DND-41 (cell line): ENCODE measurements around the gene CCND1.
"Not testable (repeated sequence)": the region's sequence is repeated elsewhere in the genome, so short reads cannot be mapped to it uniquely, and the experiment has no call there.

Experiments used
- ATAC-seq: fragments of 200-7000 bp; cut with Tn5 transposase; 3 replicates; pipeline ENCODE4 v1.9.1; 2021; ENCODE audit warnings: low read depth; ENCODE audit not compliant: insufficient read depth
- DNase-seq: peaks from one replicate; pipeline ENCODE4 v3.0.0-alpha.2; 2020
- H2AFZ ChIP-seq: 2 replicates; pipeline ENCODE4 v1.6.0; 2012; ENCODE audit warnings: low read depth, low read length
- H3K27ac ChIP-seq: 2 replicates; pipeline ENCODE4 v1.5.1; 2012; ENCODE audit warnings: low read length, inconsistent platforms
- H3K27me3 ChIP-seq: fragments of 200-600 bp; sonication (generic); 2 replicates; pipeline ENCODE4 v1.6.0; 2012; ENCODE audit warnings: low read length, mild to moderate bottlenecking, inconsistent platforms; ENCODE audit not compliant: insufficient read depth, poor library complexity
- H3K36me3 ChIP-seq: 2 replicates; pipeline ENCODE4 v1.5.1; 2012; ENCODE audit warnings: low read length, inconsistent platforms; ENCODE audit not compliant: insufficient read depth
- H3K4me1 ChIP-seq: 2 replicates; pipeline ENCODE4 v1.5.1; 2012; ENCODE audit warnings: mild to moderate bottlenecking, low read length; ENCODE audit not compliant: insufficient read depth
- H3K4me2 ChIP-seq: 2 replicates; pipeline ENCODE4 v1.6.0; 2012; ENCODE audit warnings: mild to moderate bottlenecking, moderate library complexity, low read length, inconsistent platforms; ENCODE audit not compliant: insufficient read depth
- H3K4me3 ChIP-seq, 2 experiments: fragments of 200-600 bp in 1 of 2; shearing (Covaris generic) in 1 of 2; 2 replicates each; pipeline ENCODE4 v1.5.1; 2012 to 2016; ENCODE audit warnings: inconsistent platforms in 2 of 2, low read length in 2 of 2, mild to moderate bottlenecking in 2 of 2, low read depth in 1 of 2, moderate library complexity in 1 of 2
- H3K79me2 ChIP-seq: 2 replicates; pipeline ENCODE4 v1.6.0; 2012; ENCODE audit warnings: low read length, inconsistent platforms; ENCODE audit not compliant: insufficient read depth
- H3K9ac ChIP-seq: 2 replicates; pipeline ENCODE4 v1.6.0; 2012; ENCODE audit warnings: low read depth, mild to moderate bottlenecking, inconsistent platforms, low read length, moderate library complexity
- H3K9me3 ChIP-seq: 2 replicates; pipeline ENCODE4 v1.5.1; 2012; ENCODE audit warnings: low read length, moderate library complexity, mild to moderate bottlenecking, inconsistent platforms; ENCODE audit not compliant: insufficient read depth, severe bottlenecking
- H4K20me1 ChIP-seq: 2 replicates; pipeline ENCODE4 v1.6.0; 2012; ENCODE audit warnings: low read length; ENCODE audit not compliant: insufficient read depth
- CTCF ChIP-seq: IDR thresholded peaks from 2 replicates; pipeline ENCODE4 v1.5.1; 2012; ENCODE audit warnings: borderline replicate concordance, low read length, moderate library complexity, mild to moderate bottlenecking; ENCODE audit not compliant: poor library complexity, severe bottlenecking; ENCODE audit errors: extremely low read depth
- EZH2 ChIP-seq: IDR thresholded peaks from 3 replicates; pipeline ENCODE4 v1.6.1; 2012; ENCODE audit warnings: borderline replicate concordance, low read depth, mild to moderate bottlenecking, moderate library complexity, low read length, inconsistent platforms; ENCODE audit not compliant: severe bottlenecking

The CCND1 gene

GRCh38 chr11:69618237-69618636 is 22.7 kb upstream of the CCND1 start:
- H3K79me2 ChIP-seq, result no peaks in the 10 kb centered on the region
- H3K27me3 ChIP-seq, result no peaks in the 10 kb centered on the region
- DNase-seq (no peak), ATAC-seq (no peak)
- no peak overlapping the region for H3K9ac ChIP-seq
- H3K27ac ChIP-seq, result no peak overlapping the region
- no peak overlapping the region for H3K4me3 ChIP-seq
- no peak overlapping the region for H2AFZ ChIP-seq
- H3K4me2 ChIP-seq, result no peak overlapping the region
- H4K20me1 ChIP-seq, result no peaks in the 10 kb centered on the region
- no peaks in the 10 kb centered on the region for H3K9me3 ChIP-seq
- H3K4me1 ChIP-seq, result no peaks in the 10 kb centered on the region
- H3K36me3 ChIP-seq, result no peaks in the 10 kb centered on the region
- TF ChIP-seq EZH2, result no peak
- TF ChIP-seq CTCF, result no peak

- Histone ChIP-seq H3K4me3 (no peak overlapping the region), H3K27ac (no peak overlapping the region), H3K36me3 (no peaks in the 10 kb centered on the region), H2AFZ (no peak overlapping the region), H3K9me3 (no peaks in the 10 kb centered on the region), H3K9ac (no peak overlapping the region), H3K4me2 (no peak overlapping the region), H3K27me3 (no peaks in the 10 kb centered on the region), H3K4me1 (no peaks in the 10 kb centered on the region), H4K20me1 (no peaks in the 10 kb centered on the region), H3K79me2 (no peaks in the 10 kb centered on the region)
- no peak for DNase-seq
- no peak for ATAC-seq
- no peak for TF ChIP-seq CTCF
- no peak for TF ChIP-seq EZH2
Measured at GRCh38 chr11:69620683-69621290, 20.2 kb upstream of the CCND1 start.

GRCh38 chr11:69622097-69622681 is 18.8 kb upstream of the CCND1 start:
- not testable (repeated sequence) for H2AFZ ChIP-seq, H4K20me1 ChIP-seq, H3K79me2 ChIP-seq, ATAC-seq, H3K27me3 ChIP-seq, H3K9ac ChIP-seq, H3K4me2 ChIP-seq, H3K27ac ChIP-seq, DNase-seq, H3K4me3 ChIP-seq, H3K4me1 ChIP-seq, H3K36me3 ChIP-seq, H3K9me3 ChIP-seq

GRCh38 chr11:69624293-69624692 is 16.7 kb upstream of the CCND1 start:
- H3K4me1 ChIP-seq, result no peaks in the 10 kb centered on the region
- H3K27me3 ChIP-seq, result no peaks in the 10 kb centered on the region
- ATAC-seq (no peak), DNase-seq (no peak)
- no peaks in the 10 kb centered on the region for H3K36me3 ChIP-seq
- no peak overlapping the region for H3K4me3 ChIP-seq
- no peak overlapping the region for H3K27ac ChIP-seq
- H3K4me2 ChIP-seq, result no peak overlapping the region
- no peak overlapping the region for H2AFZ ChIP-seq
- no peak overlapping the region for H3K9ac ChIP-seq
- H3K9me3 ChIP-seq, result no peaks in the 10 kb centered on the region
- H3K79me2 ChIP-seq, result no peaks in the 10 kb centered on the region
- no peak for TF ChIP-seq CTCF
- TF ChIP-seq EZH2, result no peak
- no peaks in the 10 kb centered on the region for H4K20me1 ChIP-seq
